Activated naive CD8-positive, alpha-beta T cell treated with anti-CD3 and anti-CD28 coated beads, Interleukin-2, amount 50 U/mL, for 24 hours (primary cell): ENCODE data around the gene NSUN6.

Experiments
- ATAC-seq: fragments of 150-1000 bp; cut with Tn5 transposase; one replicate; pipeline ENCODE4 v1.10.0; 2021
- DNase-seq: peaks from one replicate; pipeline ENCODE4 v3.0.0; 2021
- H3K27ac Mint-ChIP-seq: one replicate; pipeline ENCODE4 v1.8.0; 2021; ENCODE audit warnings: mild to moderate bottlenecking, mixed read lengths
- H3K27me3 Mint-ChIP-seq: one replicate; pipeline ENCODE4 v1.8.0; 2021; ENCODE audit warnings: mixed read lengths
- H3K36me3 Mint-ChIP-seq: one replicate; pipeline ENCODE4 v1.8.0; 2021; ENCODE audit warnings: low read depth, mixed read lengths
- H3K4me1 Mint-ChIP-seq: one replicate; pipeline ENCODE4 v1.8.0; 2021; ENCODE audit warnings: mixed read lengths
- H3K4me3 Mint-ChIP-seq: one replicate; pipeline ENCODE4 v1.8.0; 2021; ENCODE audit warnings: mild to moderate bottlenecking, moderate library complexity, mixed read lengths
- H3K9me3 Mint-ChIP-seq: one replicate; pipeline ENCODE4 v1.8.0; 2021; ENCODE audit warnings: mixed read lengths

The NSUN6 gene

GRCh38 chr10:18498998-18499397, 152.4 kb downstream of the NSUN6 start:
- no peaks in the 10 kb centered on the region for H3K36me3 Mint-ChIP-seq
- no peak for ATAC-seq
- H3K4me1 Mint-ChIP-seq: no peaks in the 10 kb centered on the region
- DNase-seq: no peak
- no peak overlapping the region for H3K4me3 Mint-ChIP-seq
- H3K27ac Mint-ChIP-seq: no peak overlapping the region
- H3K27me3 Mint-ChIP-seq: peaks cover 6% of the 10 kb centered on the region
- H3K9me3 Mint-ChIP-seq: no peaks in the 10 kb centered on the region

DNA sequence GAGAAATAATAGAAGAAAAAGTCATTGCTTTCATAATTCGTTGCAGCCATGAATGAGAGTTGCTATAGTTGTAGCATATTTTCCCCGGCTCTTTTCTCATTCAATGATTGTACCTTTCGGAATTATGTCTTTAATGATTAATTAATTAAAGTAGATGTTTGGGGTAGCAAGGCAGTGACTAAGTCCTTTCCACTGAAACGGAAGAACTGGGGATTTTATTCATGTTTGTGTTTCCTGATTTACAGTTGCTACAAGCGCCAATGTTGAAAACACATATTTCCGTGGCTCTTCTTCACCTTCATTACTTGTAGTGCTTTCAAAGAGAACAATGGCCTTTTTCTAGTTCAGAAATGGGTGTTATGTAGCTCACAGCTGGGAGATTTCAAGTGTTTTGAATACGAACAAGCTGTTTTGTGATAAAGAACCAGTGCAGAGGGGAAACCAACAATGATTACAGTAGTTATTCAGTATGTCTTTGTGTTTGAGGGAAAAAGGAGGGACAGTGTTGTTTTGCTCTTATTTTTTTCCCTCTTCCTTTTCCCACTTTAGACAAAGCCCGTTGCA, 153.5 kb downstream of the NSUN6 start:
- H3K36me3 Mint-ChIP-seq: no peaks in the 10 kb centered on the region
- no peak overlapping the region for H3K4me3 Mint-ChIP-seq
- H3K9me3 Mint-ChIP-seq: no peaks in the 10 kb centered on the region
- DNase-seq: no peak
- H3K27me3 Mint-ChIP-seq: peaks cover 6% of the 10 kb centered on the region
- H3K4me1 Mint-ChIP-seq: no peaks in the 10 kb centered on the region
- ATAC-seq: no peak
- H3K27ac Mint-ChIP-seq: no peak overlapping the region
